Calu3 (cell line): ENCODE measurements around the gene MECR. TPM values are rescaled to one million over a fixed set of nuclear protein-coding genes. Genes with fewer than 3 reads are reported as not detected.
A peak's percentile ranks its signal among the peaks of the same experiment; 100 is the strongest.
"Not testable (repeated sequence)": the region's sequence is repeated elsewhere in the genome, so short reads cannot be mapped to it uniquely, and the experiment has no call there.

Experiments
- BruUV-seq: library from RNA; stranded (reverse); fragments of 400-500 nt; replicated peaks from 2 replicates; lab custom pipeline; 2021; lab: Mats Ljungman, UMichigan
- CTCF ChIA-PET: fragments of 300-600 bp; sonication (Branson Sonifier 250); formaldehyde crosslinking; loops from one replicate; lab custom pipeline; 2022; ENCODE audit warnings: antibody characterized with exemption; lab: Charles Lee
- DNase-seq: peaks from one replicate; pipeline ENCODE4 v3.0.0; 2022
- H3K27ac Mint-ChIP-seq: one replicate; pipeline ENCODE4 v1.8.0; 2022; ENCODE audit warnings: mixed read lengths; ENCODE audit not compliant: unreplicated experiment
- H3K27me3 Mint-ChIP-seq: one replicate; pipeline ENCODE4 v1.8.0; 2022; ENCODE audit warnings: mixed read lengths; ENCODE audit not compliant: unreplicated experiment
- H3K36me3 Mint-ChIP-seq: one replicate; pipeline ENCODE4 v1.8.0; 2022; ENCODE audit warnings: mild to moderate bottlenecking, moderate library complexity, mixed read lengths; ENCODE audit not compliant: insufficient read depth, unreplicated experiment
- H3K4me1 Mint-ChIP-seq: one replicate; pipeline ENCODE4 v1.8.0; 2022; ENCODE audit warnings: mild to moderate bottlenecking, low read depth, mixed read lengths; ENCODE audit not compliant: unreplicated experiment
- H3K4me3 Mint-ChIP-seq: one replicate; pipeline ENCODE4 v1.8.0; 2022; ENCODE audit warnings: mild to moderate bottlenecking, low read depth, moderate library complexity, mixed read lengths; ENCODE audit not compliant: unreplicated experiment
- H3K9me3 Mint-ChIP-seq: one replicate; pipeline ENCODE4 v1.8.0; 2022; ENCODE audit warnings: low read depth, mixed read lengths; ENCODE audit not compliant: unreplicated experiment
- intact Hi-C: fragments of 100-400 bp; cut with micrococcal nuclease; formaldehyde crosslinking; loops from one replicate; pipeline ENCODE4 v1.10.0; 2022; ENCODE audit not compliant: unreplicated experiment
- total RNA-seq: library from RNA; stranded (reverse); gene quantifications from 2 replicates; pipeline ENCODE4 v1.2.3, GENCODE V29; 2022
- TF ChIP-seq, protein P1 (sequence below): fragments of 200-600 bp; IDR thresholded peaks from one replicate; pipeline ENCODE4 v1.8.0; 2022; ENCODE audit warnings: antibody characterized with exemption; ENCODE audit not compliant: unreplicated experiment

Gene MECR
- total RNA-seq, 1 experiment from 2014 or later, result 46.8 TPM

DNA sequence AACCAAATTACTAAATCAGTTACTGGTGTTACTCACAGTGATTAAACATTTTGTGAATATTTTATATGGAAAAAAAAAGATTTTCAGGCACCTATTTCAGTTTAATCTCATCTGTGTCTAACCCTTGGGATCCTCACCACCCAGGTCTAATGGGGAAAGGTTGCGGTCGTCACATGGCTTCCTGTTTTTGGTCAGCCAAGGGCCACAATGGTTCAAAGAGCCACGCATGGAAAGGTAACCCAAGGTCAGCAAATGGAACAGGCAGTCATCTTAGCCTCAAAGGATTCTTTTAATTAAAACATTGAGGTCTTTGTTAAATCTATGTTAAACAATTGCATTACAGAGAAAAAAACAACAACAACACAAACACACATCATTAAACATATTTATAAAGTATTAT, 71.0 kb downstream of the MECR start:
- H3K27me3 Mint-ChIP-seq, result no peaks in the 10 kb centered on the region
- no peaks in the 10 kb centered on the region for H3K4me1 Mint-ChIP-seq
- no peak for DNase-seq
- intact Hi-C loops, result no loop called here
- no TSS peak for BruUV-seq
- H3K9me3 Mint-ChIP-seq, result no peaks in the 10 kb centered on the region
- H3K36me3 Mint-ChIP-seq, result peaks cover 54% of the 10 kb centered on the region
- no peak overlapping the region for H3K27ac Mint-ChIP-seq
- CTCF ChIA-PET, result interaction anchor here (0.6 kb wide), 1 partner anchor 8 kb away, joined by 4 read pairs; no protein-coding TSS in a partner anchor
- H3K4me3 Mint-ChIP-seq, result no peak overlapping the region
- TF ChIP-seq, protein P1, sequence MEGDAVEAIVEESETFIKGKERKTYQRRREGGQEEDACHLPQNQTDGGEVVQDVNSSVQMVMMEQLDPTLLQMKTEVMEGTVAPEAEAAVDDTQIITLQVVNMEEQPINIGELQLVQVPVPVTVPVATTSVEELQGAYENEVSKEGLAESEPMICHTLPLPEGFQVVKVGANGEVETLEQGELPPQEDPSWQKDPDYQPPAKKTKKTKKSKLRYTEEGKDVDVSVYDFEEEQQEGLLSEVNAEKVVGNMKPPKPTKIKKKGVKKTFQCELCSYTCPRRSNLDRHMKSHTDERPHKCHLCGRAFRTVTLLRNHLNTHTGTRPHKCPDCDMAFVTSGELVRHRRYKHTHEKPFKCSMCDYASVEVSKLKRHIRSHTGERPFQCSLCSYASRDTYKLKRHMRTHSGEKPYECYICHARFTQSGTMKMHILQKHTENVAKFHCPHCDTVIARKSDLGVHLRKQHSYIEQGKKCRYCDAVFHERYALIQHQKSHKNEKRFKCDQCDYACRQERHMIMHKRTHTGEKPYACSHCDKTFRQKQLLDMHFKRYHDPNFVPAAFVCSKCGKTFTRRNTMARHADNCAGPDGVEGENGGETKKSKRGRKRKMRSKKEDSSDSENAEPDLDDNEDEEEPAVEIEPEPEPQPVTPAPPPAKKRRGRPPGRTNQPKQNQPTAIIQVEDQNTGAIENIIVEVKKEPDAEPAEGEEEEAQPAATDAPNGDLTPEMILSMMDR, result no peak

- no peak for DNase-seq
- TF ChIP-seq, protein P1, result no peak
- H3K4me3 Mint-ChIP-seq, result no peak overlapping the region
- H3K36me3 Mint-ChIP-seq, result peaks cover 63% of the 10 kb centered on the region
- H3K9me3 Mint-ChIP-seq, result no peaks in the 10 kb centered on the region
- no peaks in the 10 kb centered on the region for H3K4me1 Mint-ChIP-seq
- H3K27ac Mint-ChIP-seq, result no peak overlapping the region
- CTCF ChIA-PET, result interaction anchor here (0.6 kb wide), 1 partner anchor 57 kb away, joined by 3 read pairs; no protein-coding TSS in a partner anchor
- H3K27me3 Mint-ChIP-seq, result no peaks in the 10 kb centered on the region
- no TSS peak for BruUV-seq
- intact Hi-C loops, result no loop called here
Measured at GRCh38 chr1:29157269-29157601, 73.5 kb downstream of the MECR start.

GRCh38 chr1:29156543-29157268, 74.0 kb downstream of the MECR start:
- DNase-seq, result no peak
- H3K27ac Mint-ChIP-seq, result no peak overlapping the region
- peaks cover 67% of the 10 kb centered on the region for H3K36me3 Mint-ChIP-seq
- no peaks in the 10 kb centered on the region for H3K9me3 Mint-ChIP-seq
- no peak overlapping the region for H3K4me3 Mint-ChIP-seq
- no peaks in the 10 kb centered on the region for H3K4me1 Mint-ChIP-seq
- BruUV-seq, result no TSS peak
- TF ChIP-seq, protein P1, result no peak
- no peaks in the 10 kb centered on the region for H3K27me3 Mint-ChIP-seq
- intact Hi-C loops, result no loop called here
- CTCF ChIA-PET, result no interaction called here

GRCh38 chr1:29152046-29152805, 78.5 kb downstream of the MECR start:
- Mint-ChIP-seq H3K9me3 (peaks cover 4% of the 10 kb centered on the region), H3K36me3 (peaks cover 93% of the 10 kb centered on the region), H3K4me1 (peaks cover 9% of the 10 kb centered on the region), H3K4me3 (no peak overlapping the region), H3K27me3 (no peaks in the 10 kb centered on the region), H3K27ac (peak overlapping the region; percentile 15)
- no peak for DNase-seq
- TF ChIP-seq, protein P1, result no peak
- intact Hi-C loops, result no loop called here
- no TSS peak for BruUV-seq
- CTCF ChIA-PET, result no interaction called here

- BruUV-seq, H3K27me3 Mint-ChIP-seq, intact Hi-C loops, DNase-seq, H3K27ac Mint-ChIP-seq, H3K9me3 Mint-ChIP-seq, H3K4me3 Mint-ChIP-seq, CTCF ChIA-PET: not testable (repeated sequence)
- Mint-ChIP-seq H3K36me3 (peaks cover 96% of the 10 kb centered on the region), H3K4me1 (peaks cover 21% of the 10 kb centered on the region)
Measured at GRCh38 chr1:29150346-29150745, 80.4 kb downstream of the MECR start.
